Transverse colon (tissue), 4 donors: ENCODE measurements around the gene PROZ. TPM values are rescaled to one million over a fixed set of nuclear protein-coding genes. Genes with fewer than 3 reads are reported as not detected.

Source experiments
- DNase-seq: peaks from one replicate; pipeline ENCODE4 v3.0.0-alpha.2; 2019
- H3K27ac ChIP-seq, 4 donors: fragments of 200-600 bp; sonication (generic); 2 replicates each; pipeline ENCODE4 v1.5.1; 2016 to 2018; ENCODE audit warnings: inconsistent platforms in 4 of 4
- H3K27me3 ChIP-seq: fragments of 200-600 bp; sonication (generic); 2 replicates; pipeline ENCODE4 v1.5.1; 2017; ENCODE audit warnings: inconsistent platforms
- H3K36me3 ChIP-seq, 4 donors: fragments of 200-600 bp; sonication (generic); 2 replicates each; pipeline ENCODE4 v1.5.1; 2017 to 2019; ENCODE audit warnings: inconsistent platforms in 4 of 4
- H3K4me1 ChIP-seq, 4 donors: fragments of 200-600 bp; sonication (generic); 2 replicates each; pipeline ENCODE4 v1.5.1; 2017 to 2020; ENCODE audit warnings: inconsistent platforms in 4 of 4
- H3K4me3 ChIP-seq, 4 donors: fragments of 200-600 bp; sonication (generic); 1 replicate in 1 of 4; 2 replicates in 3 of 4; pipeline versions ENCODE4 v1.5.1 to v1.6.1; 2017 to 2019; ENCODE audit warnings: inconsistent platforms in 4 of 4
- H3K9me3 ChIP-seq, 2 donors: fragments of 200-600 bp; sonication (generic); 2 replicates each; pipeline ENCODE4 v1.5.1; 2017 to 2019; ENCODE audit warnings: inconsistent platforms in 2 of 2
- CTCF ChIP-seq, 5 experiments: fragments of 200-600 bp in 3 of 5; fragments of 450-650 bp in 2 of 5; sonication (generic) in 3 of 5; IDR thresholded peaks; 1 replicate in 2 of 5; 2 replicates in 3 of 5; pipeline ENCODE4 v1.5.1; 2016 to 2017; ENCODE audit warnings: antibody characterized with exemption in 5 of 5, inconsistent platforms in 3 of 5, mild to moderate bottlenecking in 2 of 5, moderate library complexity in 1 of 5
- EP300 ChIP-seq: sonication (generic); formaldehyde crosslinking; IDR thresholded peaks from one replicate; pipeline ENCODE4 v1.6.1; 2017; ENCODE audit warnings: antibody characterized with exemption, low read depth
- POLR2A ChIP-seq: fragments of 450-650 bp; IDR thresholded peaks from one replicate; pipeline ENCODE4 v1.6.1; 2016; ENCODE audit warnings: antibody characterized with exemption, mild to moderate bottlenecking, moderate library complexity
- POLR2AphosphoS5 ChIP-seq, 3 donors: sonication (generic); formaldehyde crosslinking; IDR thresholded peaks; one replicate each; pipeline ENCODE4 v1.6.1; 2016; ENCODE audit warnings: antibody characterized with exemption in 3 of 3
- WGBS, 2 donors: methylation state at CpG; one replicate each; pipeline ENCODE4 v1.1.5; 2018; ENCODE audit warnings: low coverage in 1 of 2; 5-methylcytosine and 5-hydroxymethylcytosine counted together
- in situ Hi-C, 4 donors: fragments of 200-750 bp; cut with MboI; loops; one replicate each; pipeline versions ENCODE4 v1.15.0 to v1.15.1; 2017; ENCODE audit warnings: low sequenced_read_pairs in 3 of 4, low pct_ligation_motif_present in 1 of 4, low pct_unique_long_range_greater_than_20kb in 1 of 4
- intact Hi-C: fragments of 100-400 bp; cut with DNase I; formaldehyde crosslinking; loops from one replicate; pipeline ENCODE4 v1.15.1; 2023; ENCODE audit warnings: low total_unique reads
- total RNA-seq, 4 donors: library from RNA; depleted of rRNA; stranded (reverse); fragments of >200 nt; gene quantifications; one replicate each; pipeline ENCODE4 v1.1.0, GENCODE V29; 2016

Gene PROZ
- total RNA-seq, 4 donors from 2014 or later: not detected

DNA sequence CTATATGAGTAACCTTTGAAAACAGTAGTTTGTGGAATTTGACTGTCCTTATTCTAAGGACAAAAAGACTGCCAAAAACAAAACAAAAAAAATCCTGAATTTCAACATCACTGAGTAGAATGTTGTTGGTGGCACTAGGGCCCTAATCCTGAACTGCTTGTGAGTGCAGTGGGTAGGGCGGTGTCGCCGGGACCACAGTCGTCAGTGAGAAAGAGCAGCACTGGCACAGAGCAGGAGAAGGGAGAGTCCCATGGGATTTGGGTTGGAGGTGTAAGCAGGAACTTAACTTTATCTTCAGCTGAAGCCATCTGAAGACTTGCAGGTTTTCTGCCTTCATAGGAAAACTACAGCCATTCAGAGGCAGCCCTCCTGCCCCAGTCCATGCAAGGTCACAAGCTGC is 44.5 kb downstream of the PROZ start:
- Histone ChIP-seq H3K27ac (no peak overlapping the region), H3K9me3 (no peaks in the 10 kb centered on the region), H3K4me1 (peaks cover 15 to 45% (median 29%) of the 10 kb centered on the region in 4 donors), H3K27me3 (no peaks in the 10 kb centered on the region), H3K4me3 (no peak overlapping the region), H3K36me3 (peaks cover 0 to 24% (median 8%) of the 10 kb centered on the region in 4 donors)
- no peak for DNase-seq
- in situ Hi-C loops: no loop called here
- WGBS, 2 donors: 93 to 94% methylated on average over 4 of the region's 4 CpGs
- TF ChIP-seq EP300 (no peak), POLR2A (no peak), CTCF (IDR thresholded peaks at IDR 0.05) (no peak), POLR2AphosphoS5 (IDR thresholded peaks at IDR 0.05) (no peak)
- intact Hi-C loops: no loop called here

DNA sequence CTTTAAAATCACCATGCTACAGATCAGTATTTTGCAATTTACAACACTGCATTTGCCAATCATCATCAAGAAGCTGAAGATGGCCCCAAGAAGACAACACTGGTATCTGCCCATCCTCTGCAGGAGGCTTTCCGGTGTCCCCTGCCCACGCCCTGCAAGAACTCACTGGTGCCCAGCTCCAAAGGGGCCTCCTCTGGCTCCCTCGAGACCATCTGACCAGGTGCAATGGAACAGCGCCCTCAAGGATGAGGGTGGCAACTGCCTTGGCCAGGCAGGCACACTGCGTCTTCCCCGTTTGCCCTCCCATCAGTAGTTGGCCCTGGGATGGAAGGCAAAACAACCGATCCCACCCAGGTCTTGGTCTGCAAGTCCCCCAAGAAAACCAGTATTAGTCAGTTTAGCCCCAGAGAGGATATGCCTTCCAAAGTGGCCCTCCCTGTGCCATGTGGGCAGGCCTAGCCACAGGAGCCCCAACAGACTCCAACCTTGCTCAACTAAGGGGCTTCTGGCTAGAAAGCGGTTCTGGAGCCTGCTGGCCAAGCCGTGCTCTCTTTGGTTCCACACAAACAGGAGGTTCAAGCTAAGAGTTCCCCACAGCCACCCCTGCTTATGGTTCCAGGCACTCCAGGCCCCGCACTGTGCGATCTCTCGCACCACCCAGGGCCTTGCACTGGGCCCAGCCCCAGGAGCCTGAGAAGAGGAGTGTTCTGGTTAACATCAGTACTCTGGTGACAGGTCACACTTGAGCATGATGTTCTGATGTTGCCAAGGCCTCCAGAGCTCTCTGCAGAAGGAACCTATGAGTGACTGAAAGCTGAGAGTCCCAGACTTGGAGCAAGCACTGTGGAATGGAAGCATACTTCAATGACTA is 45.3 kb downstream of the PROZ start:
- Histone ChIP-seq H3K9me3 (no peaks in the 10 kb centered on the region), H3K4me1 (peaks cover 15 to 45% (median 31%) of the 10 kb centered on the region in 4 donors), H3K27ac (peak overlapping the region in 3 of 4 donors; percentile 13 to 39 (median 23)), H3K4me3 (no peak overlapping the region), H3K27me3 (no peaks in the 10 kb centered on the region), H3K36me3 (peaks cover 0 to 16% (median 5%) of the 10 kb centered on the region in 4 donors)
- in situ Hi-C loops: no loop called here
- intact Hi-C loops: no loop called here
- peak; percentile 47 to 85 (median 57) for TF ChIP-seq POLR2AphosphoS5 (IDR thresholded peaks at IDR 0.05)
- TF ChIP-seq POLR2A: no peak
- no peak for DNase-seq
- 86 to 100% methylated on average over 1 to 12 of the region's 12 CpGs for WGBS, 2 donors

DNA sequence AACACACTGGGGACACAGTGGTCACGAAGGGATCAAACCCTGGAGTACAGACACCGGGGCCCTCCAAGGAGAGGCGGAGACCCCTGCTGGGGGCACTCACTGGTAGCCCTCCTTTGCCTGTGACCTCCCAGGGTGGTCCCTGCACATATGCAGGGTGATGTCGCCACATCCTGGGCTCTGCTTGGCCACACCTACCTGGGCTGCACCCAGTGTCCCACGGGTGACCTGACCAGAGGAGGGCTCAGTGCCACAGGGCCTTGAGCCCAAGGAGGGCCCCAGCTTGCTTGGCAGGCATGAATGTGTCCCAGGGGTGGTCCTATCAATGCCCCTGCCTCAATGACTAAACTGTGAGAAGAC is 45.9 kb downstream of the PROZ start:
- Histone ChIP-seq H3K27ac (peak overlapping the region in 3 of 4 donors; percentile 0 to 39 (median 5)), H3K4me3 (no peak overlapping the region), H3K36me3 (peaks cover 0 to 10% (median 2%) of the 10 kb centered on the region in 4 donors), H3K4me1 (peaks cover 15 to 45% (median 31%) of the 10 kb centered on the region in 4 donors), H3K27me3 (no peaks in the 10 kb centered on the region), H3K9me3 (no peaks in the 10 kb centered on the region)
- TF ChIP-seq POLR2AphosphoS5 (IDR thresholded peaks at IDR 0.05) (no peak), CTCF (IDR thresholded peaks at IDR 0.05) (no peak), POLR2A (no peak), EP300 (no peak)
- WGBS, 2 donors: 86% methylated on average over 5 of the region's 5 CpGs; no CpG with 5 or more reads in 1 of the 2 donors
- intact Hi-C loops (no loop called here), in situ Hi-C loops (no loop called here)
- no peak for DNase-seq

GRCh38 chr13:113205428-113205931 is 47.0 kb downstream of the PROZ start:
- H3K36me3 ChIP-seq: no peaks in the 10 kb centered on the region
- no peak for DNase-seq
- no peaks in the 10 kb centered on the region for H3K9me3 ChIP-seq
- H3K27ac ChIP-seq: no peak overlapping the region
- WGBS, 2 donors: 61 to 73% methylated on average over 5 of the region's 5 CpGs
- TF ChIP-seq EP300 (no peak), POLR2AphosphoS5 (IDR thresholded peaks at IDR 0.05) (no peak), CTCF (IDR thresholded peaks at IDR 0.05) (no peak), POLR2A (no peak)
- no peak overlapping the region for H3K4me3 ChIP-seq
- no peaks in the 10 kb centered on the region for H3K27me3 ChIP-seq
- in situ Hi-C loops: no loop called here
- intact Hi-C loops: no loop called here
- peaks cover 22 to 51% (median 33%) of the 10 kb centered on the region in 4 donors for H3K4me1 ChIP-seq
